ENCODE measurements around the gene CREG2.

DNA sequence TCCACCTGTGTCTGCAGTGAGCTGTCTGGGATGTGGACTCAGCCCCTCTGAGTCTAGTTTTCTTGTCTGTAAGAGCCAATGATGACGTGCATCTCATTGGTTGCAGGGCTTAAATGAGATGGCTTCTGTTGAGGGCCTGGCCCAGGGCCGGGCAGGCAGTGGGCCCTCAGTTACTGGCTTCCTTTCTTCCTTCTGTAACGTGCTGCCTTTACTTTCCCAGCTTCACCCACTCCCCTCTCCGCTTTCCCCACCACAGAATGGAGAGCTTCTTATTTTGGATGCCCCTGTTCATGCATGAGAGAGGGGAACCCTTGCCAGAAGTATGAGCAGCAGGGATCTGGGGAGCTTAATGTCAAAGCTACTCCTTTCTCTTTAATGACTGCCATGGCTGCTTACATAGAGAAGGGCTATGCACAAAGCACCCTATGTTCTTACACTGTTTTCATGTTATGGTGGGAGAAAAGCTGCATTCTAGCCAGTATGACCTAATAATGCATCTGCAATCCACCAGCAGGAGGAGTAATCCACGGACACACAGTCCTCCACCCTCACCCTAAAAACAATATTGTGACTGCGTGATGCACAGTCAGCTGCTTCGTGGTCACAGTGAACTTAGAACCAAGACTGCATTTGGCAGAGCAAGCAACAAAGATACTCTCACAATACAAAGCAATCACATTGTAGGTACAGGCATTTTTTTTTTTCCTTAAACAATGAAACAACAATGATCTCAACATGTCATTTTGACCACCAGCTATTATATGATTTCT is 37.2 kb downstream of the CREG2 start:
- TF ChIP-seq POLR2A (IDR thresholded peaks at IDR 0.05; ENCODE audit: extremely low read depth, insufficient read length) = no peak
- TF ChIP-seq CTCF (IDR thresholded peaks at IDR 0.05; ENCODE audit: low read depth, low read length) = peak; percentile 17
- no peak for TF ChIP-seq MYC (IDR thresholded peaks at IDR 0.05; ENCODE audit: low read depth, low read length)

All from NB4 (cell line).